PC-9 (cell line): ENCODE data around the gene LRFN3. TPM values are rescaled to one million over a fixed set of nuclear protein-coding genes. Genes with fewer than 3 reads are reported as not detected.

Experiments used
- BruUV-seq: library from RNA; stranded (reverse); fragments of 400-500 nt; replicated peaks from 2 replicates; lab custom pipeline; 2021; lab: Mats Ljungman, UMichigan
- CTCF ChIA-PET: fragments of 300-600 bp; sonication (Branson Sonifier 250); formaldehyde crosslinking; loops from one replicate; lab custom pipeline; 2022; ENCODE audit warnings: antibody characterized with exemption; lab: Charles Lee
- POLR2A ChIA-PET: fragments of 300-600 bp; sonication (Branson Sonifier 250); formaldehyde crosslinking; loops from one replicate; lab custom pipeline; 2022; ENCODE audit warnings: antibody characterized with exemption; ENCODE audit not compliant: unreplicated experiment; lab: Charles Lee
- DNase-seq, 2 experiments: peaks; one replicate each; pipeline versions ENCODE4 v3.0.0 to v3.0.0-alpha.2; 2015 to 2022; ENCODE audit warnings: mixed read lengths in 1 of 2
- H2AFZ ChIP-seq: fragments of 200-600 bp; sonication (generic); 2 replicates; pipeline ENCODE4 v1.8.1; 2017; ENCODE audit warnings: antibody characterized with exemption
- H3F3A ChIP-seq: fragments of 200-600 bp; sonication (generic); 2 replicates; pipeline ENCODE4 v1.8.1; 2017; ENCODE audit warnings: antibody characterized with exemption, mild to moderate bottlenecking, low read depth; ENCODE audit not compliant: insufficient read depth
- H3K27ac ChIP-seq: fragments of 200-600 bp; sonication (generic); 2 replicates; pipeline ENCODE4 v1.6.1; 2016; ENCODE audit warnings: mixed run types
- H3K27me3 ChIP-seq: fragments of 200-600 bp; sonication (generic); 2 replicates; pipeline ENCODE4 v1.6.1; 2016; ENCODE audit warnings: low read depth, mixed run types; ENCODE audit not compliant: insufficient read depth
- H3K36me3 ChIP-seq: fragments of 200-600 bp; sonication (generic); 2 replicates; pipeline ENCODE4 v1.6.1; 2016; ENCODE audit warnings: low read depth, mixed run types
- H3K4me1 ChIP-seq: fragments of 200-600 bp; sonication (generic); replicated peaks from 2 replicates; pipeline ENCODE4 v1.6.1; 2016; ENCODE audit warnings: mixed run types; ENCODE audit not compliant: insufficient read depth
- H3K4me2 ChIP-seq: fragments of 200-600 bp; sonication (generic); 2 replicates; pipeline ENCODE4 v1.6.1; 2017; ENCODE audit warnings: mixed run types
- H3K4me3 ChIP-seq: fragments of 200-600 bp; sonication (generic); 2 replicates; pipeline ENCODE4 v1.6.1; 2016; ENCODE audit warnings: mixed run types
- H3K79me2 ChIP-seq: fragments of 200-600 bp; sonication (generic); 2 replicates; pipeline ENCODE4 v1.6.1; 2017; ENCODE audit warnings: low read depth, mixed run types
- H3K9me2 ChIP-seq: fragments of 200-600 bp; sonication (generic); 2 replicates; pipeline ENCODE4 v1.8.1; 2017; ENCODE audit warnings: mild to moderate bottlenecking; ENCODE audit not compliant: insufficient read depth
- H3K9me3 ChIP-seq: fragments of 200-600 bp; sonication (generic); 2 replicates; pipeline ENCODE4 v1.8.1; 2016; ENCODE audit warnings: low read depth; ENCODE audit not compliant: insufficient read depth
- H4K20me1 ChIP-seq: fragments of 200-600 bp; sonication (generic); 2 replicates; pipeline ENCODE4 v1.8.1; 2017; ENCODE audit not compliant: insufficient read depth
- EZH2 ChIP-seq: fragments of 200-600 bp; sonication (generic); IDR thresholded peaks from 2 replicates; pipeline ENCODE4 v1.8.0; 2017; ENCODE audit warnings: antibody characterized with exemption, low read depth
- intact Hi-C: fragments of 100-400 bp; cut with micrococcal nuclease; formaldehyde crosslinking; loops from one replicate; pipeline ENCODE4 v1.10.0; 2022; ENCODE audit not compliant: unreplicated experiment
- total RNA-seq: library from RNA; stranded (reverse); gene quantifications from 2 replicates; pipeline ENCODE4 v1.2.3, GENCODE V29; 2021
- TF ChIP-seq, protein P1 (sequence below): fragments of 200-600 bp; sonication (generic); conservative IDR thresholded peaks from 2 replicates; pipeline ENCODE4 v1.6.1; 2017; ENCODE audit warnings: mixed run types, antibody characterized with exemption, mild to moderate bottlenecking, moderate library complexity

The LRFN3 gene
- total RNA-seq, 1 experiment from 2014 or later: 10.5 TPM

DNA sequence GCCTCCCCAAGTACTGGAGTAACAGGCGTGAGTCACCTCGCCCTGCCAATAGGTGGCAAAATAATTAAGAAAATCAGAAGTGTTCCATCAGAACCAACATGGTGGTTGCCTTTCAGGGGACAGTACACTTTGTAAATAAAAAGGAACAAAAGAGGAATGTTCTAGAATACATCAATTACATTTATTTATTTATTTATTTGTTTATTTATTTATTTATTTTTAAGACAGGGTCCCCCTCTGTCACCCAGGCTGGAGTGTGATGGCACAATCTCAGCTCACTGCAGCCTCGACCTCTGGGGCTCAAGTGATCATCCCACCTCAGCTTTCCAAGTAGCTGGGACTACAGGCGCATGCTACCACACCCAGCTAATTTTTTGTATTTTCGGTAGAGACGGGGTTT is 15.2 kb upstream of the LRFN3 start:
- intact Hi-C loops: no loop called here
- no peaks in the 10 kb centered on the region for H3K4me1 ChIP-seq
- H3K79me2 ChIP-seq: no peaks in the 10 kb centered on the region
- H3F3A ChIP-seq: 0 out of 2 replicates have a peak, but pooled peaks cover 3% of the 10 kb centered on the region
- no peak overlapping the region for H3K4me3 ChIP-seq
- POLR2A ChIA-PET: no interaction called here
- no TSS peak for BruUV-seq
- no peak overlapping the region for H3K4me2 ChIP-seq
- DNase-seq: no peak
- no peaks in the 10 kb centered on the region for H3K36me3 ChIP-seq
- CTCF ChIA-PET: no interaction called here
- H4K20me1 ChIP-seq: no peaks in the 10 kb centered on the region
- H3K9me2 ChIP-seq: no peaks in the 10 kb centered on the region
- no peaks in the 10 kb centered on the region for H3K9me3 ChIP-seq
- H3K27me3 ChIP-seq: peaks cover 27% of the 10 kb centered on the region
- no peak overlapping the region for H2AFZ ChIP-seq
- TF ChIP-seq, protein P1, sequence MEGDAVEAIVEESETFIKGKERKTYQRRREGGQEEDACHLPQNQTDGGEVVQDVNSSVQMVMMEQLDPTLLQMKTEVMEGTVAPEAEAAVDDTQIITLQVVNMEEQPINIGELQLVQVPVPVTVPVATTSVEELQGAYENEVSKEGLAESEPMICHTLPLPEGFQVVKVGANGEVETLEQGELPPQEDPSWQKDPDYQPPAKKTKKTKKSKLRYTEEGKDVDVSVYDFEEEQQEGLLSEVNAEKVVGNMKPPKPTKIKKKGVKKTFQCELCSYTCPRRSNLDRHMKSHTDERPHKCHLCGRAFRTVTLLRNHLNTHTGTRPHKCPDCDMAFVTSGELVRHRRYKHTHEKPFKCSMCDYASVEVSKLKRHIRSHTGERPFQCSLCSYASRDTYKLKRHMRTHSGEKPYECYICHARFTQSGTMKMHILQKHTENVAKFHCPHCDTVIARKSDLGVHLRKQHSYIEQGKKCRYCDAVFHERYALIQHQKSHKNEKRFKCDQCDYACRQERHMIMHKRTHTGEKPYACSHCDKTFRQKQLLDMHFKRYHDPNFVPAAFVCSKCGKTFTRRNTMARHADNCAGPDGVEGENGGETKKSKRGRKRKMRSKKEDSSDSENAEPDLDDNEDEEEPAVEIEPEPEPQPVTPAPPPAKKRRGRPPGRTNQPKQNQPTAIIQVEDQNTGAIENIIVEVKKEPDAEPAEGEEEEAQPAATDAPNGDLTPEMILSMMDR: no peak
- no peak for TF ChIP-seq EZH2
- no peak overlapping the region for H3K27ac ChIP-seq

DNA sequence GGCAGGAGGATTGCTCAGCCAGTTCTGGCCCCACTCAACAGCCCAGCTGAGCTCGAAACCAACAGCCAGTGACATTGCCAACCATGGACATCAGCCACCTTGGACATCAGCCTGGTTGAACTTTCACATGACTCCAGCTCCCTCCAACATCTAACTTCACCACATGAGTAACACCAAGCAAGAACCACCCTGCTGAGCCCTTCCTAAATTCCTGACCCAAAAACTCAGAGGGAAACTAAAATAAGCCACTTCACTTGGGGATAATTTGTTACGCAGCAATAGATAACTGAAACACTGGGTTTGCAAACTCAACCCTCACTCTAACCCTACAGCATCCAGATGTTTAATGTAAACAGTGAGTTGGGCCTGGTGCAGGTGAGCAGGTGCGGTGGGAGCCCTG is 10.7 kb upstream of the LRFN3 start:
- no peaks in the 10 kb centered on the region for H3K9me3 ChIP-seq
- H3K27ac ChIP-seq: no peak overlapping the region
- H3K27me3 ChIP-seq: peaks cover 23% of the 10 kb centered on the region
- H3K4me1 ChIP-seq: 0 out of 2 replicates have a peak, but pooled peaks cover under 1% of the 10 kb centered on the region
- H3F3A ChIP-seq: 0 out of 2 replicates have a peak, but pooled peaks cover 3% of the 10 kb centered on the region
- no peaks in the 10 kb centered on the region for H3K79me2 ChIP-seq
- CTCF ChIA-PET: interaction anchor here (0.6 kb wide), 1 partner anchor 233 kb away, joined by 6 read pairs; no protein-coding TSS in a partner anchor
- H3K36me3 ChIP-seq: no peaks in the 10 kb centered on the region
- no peaks in the 10 kb centered on the region for H3K9me2 ChIP-seq
- TF ChIP-seq EZH2: no peak
- TF ChIP-seq, protein P1: no peak
- no peak overlapping the region for H2AFZ ChIP-seq
- H3K4me2 ChIP-seq: no peak overlapping the region
- DNase-seq: no peak
- POLR2A ChIA-PET: no interaction called here
- BruUV-seq: no TSS peak
- H3K4me3 ChIP-seq: no peak overlapping the region
- no peaks in the 10 kb centered on the region for H4K20me1 ChIP-seq
- intact Hi-C loops: no loop called here

DNA sequence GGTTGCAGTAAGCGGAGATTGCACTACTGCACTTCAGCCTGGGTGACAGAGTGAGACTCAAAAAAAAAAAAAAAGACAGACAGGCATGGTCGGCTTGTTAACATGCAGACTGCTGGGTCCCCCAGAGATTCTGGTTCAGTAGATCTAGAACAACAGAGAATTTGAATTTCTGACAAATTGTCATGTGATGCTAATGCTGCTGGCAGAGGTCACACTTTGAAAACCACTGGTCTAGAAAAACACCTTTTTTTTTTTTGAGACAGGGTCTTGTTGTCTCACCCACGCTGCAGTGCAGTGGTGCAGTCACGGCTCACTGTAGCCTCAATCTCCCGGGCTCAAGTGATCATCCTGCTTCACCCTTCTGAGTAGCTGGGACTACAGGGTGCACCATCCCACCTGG is 7.7 kb upstream of the LRFN3 start:
- no peak for TF ChIP-seq EZH2
- TF ChIP-seq, protein P1: no peak
- Histone ChIP-seq H3K27ac (no peak overlapping the region), H3K4me2 (no peak overlapping the region), H3K27me3 (peaks cover 23% of the 10 kb centered on the region), H3K36me3 (no peaks in the 10 kb centered on the region), H3K4me1 (peaks cover 7% of the 10 kb centered on the region; the same call in 1 of the 2 replicates), H3K4me3 (no peak overlapping the region), H4K20me1 (no peaks in the 10 kb centered on the region), H3K9me2 (no peaks in the 10 kb centered on the region), H3K9me3 (no peaks in the 10 kb centered on the region), H2AFZ (no peak overlapping the region), H3F3A (peaks cover 9% of the 10 kb centered on the region; the same call in 1 of the 2 replicates), H3K79me2 (no peaks in the 10 kb centered on the region)
- intact Hi-C loops: no loop called here
- DNase-seq: no peak
- BruUV-seq: no TSS peak
- ChIA-PET CTCF (no interaction called here), POLR2A (no interaction called here)
